SU-DHL-6 (cell line): ENCODE results near the gene HAPLN3.

ENCODE experiments used
- CTCF ChIP-seq: fragments of 200-600 bp; sonication (generic); IDR thresholded peaks from one replicate; pipeline ENCODE4 v1.5.1; 2017; ENCODE audit warnings: antibody characterized with exemption, mild to moderate bottlenecking, low read length, moderate library complexity; ENCODE audit not compliant: insufficient read depth, poor library complexity, severe bottlenecking
- EZH2phosphoT487 ChIP-seq: fragments of 200-600 bp; sonication (generic), shearing (Covaris generic); conservative IDR thresholded peaks from 2 replicates; pipeline ENCODE4 v1.6.1; 2018; ENCODE audit warnings: mild to moderate bottlenecking, antibody characterized with exemption, low read length, moderate library complexity, mixed read lengths

- no peak for TF ChIP-seq CTCF
- no peak for TF ChIP-seq EZH2phosphoT487
Observed at GRCh38 chr15:88871313-88871712, 24.0 kb downstream of the HAPLN3 start.
